ENCODE results near the gene VWA5A.

VWA5A gene

GRCh38 chr11:124114942-124115781 is at the start of gene VWA5A:
TSS of gene VWA5A (plus strand) at chr11:124115450. CDS start at chr11:124117512, 2,062 bp downstream.
- DNase-seq = peak; percentile 39

- no peak for DNase-seq
These were observed 46.6 kb upstream of the VWA5A start for GRCh38 chr11:124068601-124069110.

GRCh38 chr11:124069429-124070401 is 45.5 kb upstream of the VWA5A start:
- peak; percentile 39 for DNase-seq

GRCh38 chr11:124070915-124071622 is 44.2 kb upstream of the VWA5A start:
- peak; percentile 55 for DNase-seq

- DNase-seq = no peak
These were observed 43.7 kb upstream of the VWA5A start for GRCh38 chr11:124071623-124071948.

- DNase-seq = no peak
These were observed 43.1 kb upstream of the VWA5A start for GRCh38 chr11:124072147-124072546.

GRCh38 chr11:124074554-124074953 is 40.7 kb upstream of the VWA5A start:
- no peak for DNase-seq

GRCh38 chr11:124075492-124075840 is 39.8 kb upstream of the VWA5A start:
- DNase-seq = no peak

- no peak for DNase-seq
These were observed 39.2 kb upstream of the VWA5A start for GRCh38 chr11:124075841-124076651.

- no peak for DNase-seq
These were observed 38.0 kb upstream of the VWA5A start for GRCh38 chr11:124077266-124077665.

GRCh38 chr11:124078591-124078990 is 36.7 kb upstream of the VWA5A start:
- DNase-seq = no peak

- no peak for DNase-seq
These were observed 35.5 kb upstream of the VWA5A start for GRCh38 chr11:124079631-124080326.

GRCh38 chr11:124080327-124081001 is 34.8 kb upstream of the VWA5A start:
- DNase-seq = no peak

- DNase-seq = no peak
These were observed 33.8 kb upstream of the VWA5A start for GRCh38 chr11:124081483-124081882.

GRCh38 chr11:124082371-124082770 is 32.9 kb upstream of the VWA5A start:
- DNase-seq = no peak

- no peak for DNase-seq
These were observed 29.7 kb upstream of the VWA5A start for GRCh38 chr11:124085583-124085982.

- peak; percentile 79 for DNase-seq
These were observed 29.0 kb upstream of the VWA5A start for GRCh38 chr11:124085997-124086846.

GRCh38 chr11:124090996-124091395 is 24.3 kb upstream of the VWA5A start:
- no peak for DNase-seq

GRCh38 chr11:124093330-124093729 is 21.9 kb upstream of the VWA5A start:
- DNase-seq = no peak

GRCh38 chr11:124094731-124095130 is 20.5 kb upstream of the VWA5A start:
- no peak for DNase-seq

All from NCI-H1417 treated with DMSO at 0.1 percent for 48 hours (cell line).